GM18519 (cell line): ENCODE data around the gene ULK2.

Experiments
- ATAC-seq: cut with Tn5 transposase; IDR thresholded peaks from one replicate; pipeline ENCODE4 v1.9.1; 2021; ENCODE audit warnings: mild to moderate bottlenecking, moderate library complexity; ENCODE audit not compliant: unreplicated experiment, low FRiP score

Gene ULK2

DNA sequence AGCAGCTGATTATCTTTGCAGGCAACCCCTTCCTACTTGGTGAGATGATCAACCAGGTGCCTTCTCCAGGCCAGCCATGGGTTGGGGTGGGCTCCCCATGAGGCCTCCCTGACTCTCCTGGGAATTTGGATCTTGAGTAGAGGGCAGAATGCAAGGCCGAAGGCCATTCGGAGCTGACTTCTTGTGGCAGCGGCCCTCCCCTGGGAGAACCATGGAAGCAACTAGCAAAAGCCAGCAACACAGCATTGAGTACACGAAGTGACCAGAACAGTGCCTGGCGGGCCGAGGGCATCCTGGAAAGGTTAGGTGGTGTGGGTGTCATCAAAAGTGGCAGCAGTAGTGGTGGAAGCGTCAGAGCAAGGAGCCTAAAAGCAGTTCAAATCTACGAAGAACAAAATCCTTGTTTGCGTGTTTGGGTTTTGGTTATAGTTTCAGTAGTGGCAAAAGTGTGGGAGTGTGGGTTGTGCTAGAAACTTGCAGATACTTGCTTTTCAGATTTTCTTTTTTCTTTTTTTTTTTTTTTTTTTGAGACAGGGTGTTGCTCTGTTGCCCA is 117.6 kb downstream of the ULK2 start:
- no peak for ATAC-seq

GRCh38 chr17:19748807-19749193 is 118.9 kb downstream of the ULK2 start:
- no peak for ATAC-seq

DNA sequence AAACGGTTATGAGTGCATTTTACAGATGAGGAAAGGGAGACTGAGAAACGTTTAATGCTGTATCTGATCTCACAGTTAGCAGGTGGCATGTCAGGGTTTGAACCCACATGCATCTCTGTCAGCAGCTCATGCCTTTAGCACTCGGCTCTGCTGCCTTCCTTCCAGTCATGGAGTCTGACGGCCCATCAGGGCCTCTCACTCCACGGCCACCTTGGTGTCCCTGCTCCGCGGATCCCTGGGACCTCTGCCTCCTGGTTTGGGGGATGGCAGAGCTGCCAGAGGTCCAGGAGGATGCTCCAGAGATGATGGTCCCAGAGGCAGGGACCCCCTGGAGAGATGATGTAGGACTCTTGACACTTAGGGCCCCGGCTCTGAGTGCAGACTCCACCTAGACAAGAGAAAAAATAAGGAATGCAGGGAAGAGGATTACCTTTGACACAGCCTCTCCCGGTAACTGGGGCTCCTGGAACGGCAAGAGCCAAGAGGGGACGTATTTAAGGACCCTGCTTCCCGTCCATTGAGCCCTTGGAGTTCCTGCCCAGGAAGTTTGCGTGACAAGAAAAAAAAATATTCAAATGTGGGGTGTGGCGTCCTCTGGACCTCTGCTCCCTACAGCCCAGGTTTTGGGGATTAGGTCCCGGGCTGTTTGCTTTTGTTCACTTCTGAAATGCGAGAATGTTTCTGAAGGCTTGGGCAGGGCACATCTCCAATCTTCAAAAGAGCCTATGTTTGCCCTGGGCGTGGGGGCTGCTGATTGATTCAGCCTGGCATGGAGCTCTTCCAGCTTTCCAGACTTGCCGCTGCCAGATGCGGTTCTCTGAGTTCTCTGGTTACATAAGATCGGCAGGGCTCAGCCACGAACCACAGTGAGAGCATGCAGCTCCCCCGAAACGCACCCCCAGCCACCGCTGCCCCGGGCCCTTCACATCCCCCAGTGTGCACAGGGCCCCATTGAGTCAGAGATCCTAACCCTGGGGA is 119.6 kb downstream of the ULK2 start, which contains the start of gene ALDH3A1:
Gene ALDH3A1, minus strand, starts transcription at position 470 of the 978 bp plus-strand sequence. CDS start 3,169 bp downstream, outside the sequence.
- ATAC-seq = no peak

- no peak for ATAC-seq
Observed at GRCh38 chr17:19747159-19747719, 120.5 kb downstream of the ULK2 start.

DNA sequence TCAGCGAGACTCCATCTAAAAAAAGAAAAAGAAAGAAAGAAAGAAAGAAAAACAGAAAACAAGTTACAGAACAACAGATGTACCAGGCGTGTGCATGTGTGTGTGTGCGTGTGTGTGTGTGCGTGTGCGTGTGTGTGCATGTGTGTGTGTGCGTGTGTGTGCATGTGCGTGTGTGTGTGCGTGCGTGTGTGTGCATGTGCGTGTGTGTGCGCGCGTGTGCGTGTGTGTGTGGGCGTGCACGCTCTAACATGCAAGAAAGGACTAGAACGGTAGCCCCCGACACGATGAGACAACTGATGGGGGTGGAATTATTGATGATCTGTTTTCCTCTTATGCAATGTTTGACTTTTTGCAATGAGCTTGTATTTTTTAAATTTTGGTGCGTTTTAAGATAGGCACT is 121.2 kb downstream of the ULK2 start:
- ATAC-seq = no peak

DNA sequence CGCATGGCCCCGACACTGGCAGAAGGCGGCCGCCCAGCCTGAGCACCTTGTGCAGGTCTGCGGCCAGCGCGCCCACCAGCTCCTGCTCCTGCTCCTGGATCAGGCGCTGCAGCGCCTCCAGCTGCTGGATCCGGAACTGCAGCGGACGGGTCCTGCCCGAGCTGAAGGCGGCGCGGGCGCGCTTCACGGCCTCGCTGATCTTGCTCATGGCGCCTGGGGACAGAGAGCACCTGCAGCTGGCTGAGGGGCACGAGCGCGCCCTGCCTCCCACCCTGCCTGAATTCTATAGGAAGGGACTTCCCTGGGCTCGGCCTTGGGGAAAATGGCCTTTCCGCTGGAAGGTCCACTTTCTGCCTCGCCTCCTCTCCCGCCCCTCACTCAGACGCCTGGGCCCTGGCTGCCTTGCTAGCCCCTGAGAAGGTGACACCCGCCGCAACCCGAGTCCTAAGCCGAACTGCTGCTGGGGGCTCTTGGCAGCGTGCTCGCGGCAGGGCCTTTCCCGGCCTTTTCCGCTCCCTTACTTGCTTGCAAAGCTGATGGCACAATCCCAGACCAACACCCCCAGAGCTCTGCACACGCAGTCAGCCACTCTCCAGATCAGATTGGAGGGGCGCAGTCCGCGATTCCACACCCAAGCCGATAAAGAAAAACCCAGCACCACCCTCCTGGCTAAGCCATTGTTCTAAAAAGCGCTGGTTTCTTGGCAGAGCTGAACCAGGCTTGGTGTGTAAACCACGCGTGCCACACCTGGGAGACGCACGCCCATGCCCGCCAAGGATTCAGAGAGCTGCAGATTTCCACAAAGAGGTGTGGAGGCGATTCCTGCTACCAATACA is 122.6 kb downstream of the ULK2 start:
- ATAC-seq = no peak

- no peak for ATAC-seq
Observed at GRCh38 chr17:19744492-19744891, 123.2 kb downstream of the ULK2 start.

GRCh38 chr17:19743101-19744100 is 124.3 kb downstream of the ULK2 start:
- ATAC-seq = no peak

DNA sequence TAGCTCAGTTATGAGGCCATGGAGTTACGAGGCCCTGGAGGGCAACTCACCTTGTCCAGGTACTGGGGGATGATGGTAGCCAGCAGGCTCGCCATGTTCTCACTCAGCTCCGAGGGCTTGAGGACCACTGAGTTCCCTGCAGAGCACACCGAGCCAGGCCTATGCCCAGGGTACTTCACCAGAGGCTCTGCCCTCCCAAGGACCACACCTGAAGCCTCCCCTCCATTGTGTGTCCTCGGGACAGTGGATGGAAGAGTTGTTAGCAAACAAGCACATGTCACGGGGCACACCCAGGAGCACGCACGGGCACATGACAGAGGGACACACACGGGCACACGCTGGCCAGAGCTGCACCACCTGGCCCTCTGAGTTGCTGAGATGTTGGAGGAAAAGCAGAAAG is 125.2 kb downstream of the ULK2 start:
- no peak for ATAC-seq

GRCh38 chr17:19741832-19742457 is 125.8 kb downstream of the ULK2 start:
- no peak for ATAC-seq

DNA sequence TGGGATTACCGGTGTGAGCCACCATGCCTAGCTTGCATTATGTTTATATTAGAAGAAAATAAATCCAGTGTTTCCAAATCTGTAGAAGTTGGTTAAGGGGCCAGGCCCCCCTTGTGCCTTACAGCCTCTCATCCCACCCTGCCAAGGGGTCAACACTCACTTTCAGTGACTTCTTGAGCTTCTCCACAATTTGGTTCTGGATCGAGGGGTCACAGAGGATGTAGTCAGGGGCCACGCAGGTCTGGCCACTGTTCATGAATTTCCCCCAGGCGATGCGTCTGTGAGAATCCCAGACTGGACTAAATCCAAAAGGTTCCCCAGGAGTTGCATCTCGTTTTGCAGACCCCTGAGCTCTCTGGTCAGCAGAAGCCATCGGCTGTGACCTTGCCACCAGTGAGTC is 126.8 kb downstream of the ULK2 start:
- no peak for ATAC-seq

- ATAC-seq = no peak
Observed at GRCh38 chr17:19739241-19740201, 128.2 kb downstream of the ULK2 start.

DNA sequence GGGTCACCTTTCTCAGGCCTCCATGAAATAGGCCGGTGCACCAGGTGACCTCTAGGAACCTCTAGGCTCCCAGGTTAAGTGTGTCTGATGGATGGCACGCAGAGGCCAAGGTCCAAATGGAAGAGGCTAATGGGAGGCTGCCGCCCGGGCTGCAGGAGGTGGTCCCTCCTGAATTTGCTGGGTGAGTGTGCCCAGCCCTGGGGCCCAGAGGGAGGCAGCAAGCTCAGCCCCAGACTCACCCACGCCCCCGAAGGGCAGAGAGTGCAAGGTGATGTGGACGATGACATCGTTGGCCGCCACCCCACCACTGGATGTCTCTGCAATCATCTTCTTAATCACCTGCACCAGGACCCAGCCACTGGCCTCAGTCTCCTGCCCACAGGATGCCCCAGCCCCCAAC is 129.0 kb downstream of the ULK2 start:
- no peak for ATAC-seq

GRCh38 chr17:19738073-19738449 is 129.7 kb downstream of the ULK2 start:
- no peak for ATAC-seq

DNA sequence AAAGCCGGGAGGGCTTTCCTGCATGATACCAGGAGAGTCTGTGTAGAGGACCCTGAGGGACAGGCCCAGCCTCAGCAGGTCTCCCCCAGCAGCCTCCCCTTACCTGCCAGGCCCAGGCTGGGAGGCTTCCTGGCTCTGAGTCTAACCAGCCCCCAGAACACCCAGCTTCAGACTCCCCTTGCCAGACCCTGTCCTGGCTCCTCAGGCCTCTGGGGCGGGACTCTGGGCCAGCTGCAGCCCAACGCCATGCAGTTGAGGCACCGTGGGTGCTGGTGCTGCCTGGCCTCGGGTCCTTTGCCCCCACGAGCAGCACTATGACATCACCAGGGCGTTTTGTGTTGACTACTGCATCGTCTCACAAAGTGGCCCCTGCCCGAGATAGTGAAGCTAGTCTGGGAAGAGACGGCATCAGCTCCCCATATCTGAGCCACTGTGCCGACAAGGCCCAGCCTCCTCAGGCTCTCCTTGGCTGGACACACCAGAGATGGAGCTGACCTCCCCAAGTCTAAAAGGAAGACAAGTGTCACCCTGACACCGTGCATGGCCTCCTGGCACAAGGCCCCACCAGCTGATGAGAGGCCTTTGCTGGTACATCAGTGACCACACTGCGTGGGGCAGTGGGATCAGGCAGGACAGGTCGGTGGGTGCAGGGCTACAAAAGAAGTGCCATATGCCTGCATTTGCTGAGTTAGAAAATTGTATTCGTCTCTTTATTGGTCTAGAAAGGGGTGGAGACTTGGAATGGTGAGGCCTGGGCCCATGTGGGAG is 130.2 kb downstream of the ULK2 start:
- no peak for ATAC-seq

DNA sequence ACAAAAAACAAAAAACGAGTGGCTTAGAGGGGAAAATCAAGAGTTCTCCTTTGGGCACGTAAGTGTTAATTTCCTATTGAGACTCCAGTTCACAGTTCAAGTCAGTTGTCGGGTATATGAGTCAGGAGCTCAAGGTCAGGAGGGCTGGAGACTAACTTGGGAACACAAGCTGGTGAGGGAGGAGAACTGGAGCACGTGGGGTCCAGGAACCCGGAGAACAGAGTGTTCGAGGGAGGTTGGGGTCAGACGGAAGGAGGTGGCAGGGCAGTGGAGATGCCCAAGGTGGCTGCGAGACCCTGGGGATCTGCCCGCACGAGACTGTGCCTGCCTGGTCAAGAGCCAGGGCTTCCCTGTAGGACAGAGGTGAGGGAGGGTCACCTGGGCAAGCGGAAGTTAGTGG is 131.7 kb downstream of the ULK2 start:
- ATAC-seq = no peak

GRCh38 chr17:19733953-19734526 is 133.7 kb downstream of the ULK2 start:
- no peak for ATAC-seq
